HG03159 (cell line): Measurements from ENCODE around the gene BDP1.
"Not testable (repeated sequence)": the region's sequence is repeated elsewhere in the genome, so short reads cannot be mapped to it uniquely, and the experiment has no call there.

Source experiments
- ATAC-seq: cut with Tn5 transposase; IDR thresholded peaks from one replicate; pipeline ENCODE4 v1.9.1; 2021; ENCODE audit warnings: mild to moderate bottlenecking, moderate library complexity; ENCODE audit not compliant: unreplicated experiment

The BDP1 gene

GRCh38 chr5:71455427-71456361 lies at the start of gene BDP1:
Gene BDP1, plus strand, starts transcription at chr5:71455651. Its CDS starts 227 bp downstream, at chr5:71455878.
- peak; percentile 92 for ATAC-seq

- ATAC-seq = not testable (repeated sequence)
Measured at GRCh38 chr5:71410088-71410487, 45.4 kb upstream of the BDP1 start.

GRCh38 chr5:71415626-71416025 lies 39.8 kb upstream of the BDP1 start:
- ATAC-seq = not testable (repeated sequence)

- not testable (repeated sequence) for ATAC-seq
Measured at GRCh38 chr5:71418026-71418425, 37.4 kb upstream of the BDP1 start.

DNA sequence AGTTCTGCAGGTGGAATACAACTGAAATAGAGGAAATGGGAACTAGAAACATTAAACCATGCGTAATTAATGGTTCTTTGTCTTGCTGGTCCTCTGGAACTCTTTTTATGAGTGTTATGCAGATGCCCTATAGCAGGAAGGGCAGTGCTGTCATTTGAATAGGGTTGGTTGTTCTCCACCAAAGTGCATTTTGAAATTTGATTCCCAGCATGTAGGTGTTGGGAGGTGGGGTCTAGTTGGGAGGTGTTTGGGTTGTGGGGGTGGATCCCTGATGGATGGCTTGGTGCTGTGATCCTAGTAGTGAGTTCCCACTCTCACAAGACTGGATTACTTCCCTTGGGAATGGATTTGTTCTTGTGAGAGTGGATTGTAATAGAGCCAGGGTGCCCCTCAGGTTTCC lies 34.2 kb upstream of the BDP1 start:
- ATAC-seq = not testable (repeated sequence)

- ATAC-seq = not testable (repeated sequence)
Measured at GRCh38 chr5:71423896-71424295, 31.6 kb upstream of the BDP1 start.

- ATAC-seq = not testable (repeated sequence)
Measured at GRCh38 chr5:71426686-71427474, 28.6 kb upstream of the BDP1 start.

DNA sequence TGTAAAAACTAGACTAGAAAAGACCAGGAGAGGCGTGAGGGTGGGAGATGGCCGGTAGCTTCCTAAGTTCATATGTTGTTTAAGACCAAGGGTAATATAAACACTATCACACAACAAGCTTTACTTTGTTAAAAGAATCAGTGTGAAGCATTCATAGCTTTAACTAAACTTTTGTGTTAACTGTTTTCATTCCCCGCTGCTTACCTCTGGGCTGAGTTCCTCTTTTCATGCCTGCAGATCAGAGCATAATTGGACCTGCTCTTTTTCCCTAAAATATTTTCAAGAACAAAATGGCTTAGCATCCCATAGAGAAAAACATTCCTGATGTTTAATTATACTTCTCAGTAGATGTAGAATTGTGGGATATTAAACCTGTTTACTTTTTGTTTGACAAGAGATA lies 23.0 kb upstream of the BDP1 start:
- not testable (repeated sequence) for ATAC-seq

- ATAC-seq = not testable (repeated sequence)
Measured at GRCh38 chr5:71434825-71435224, 20.6 kb upstream of the BDP1 start.

GRCh38 chr5:71441564-71441963 lies 13.9 kb upstream of the BDP1 start:
- ATAC-seq = not testable (repeated sequence)

GRCh38 chr5:71443891-71444290 lies 11.6 kb upstream of the BDP1 start:
- ATAC-seq = not testable (repeated sequence)

GRCh38 chr5:71445015-71445414 lies 10.4 kb upstream of the BDP1 start:
- not testable (repeated sequence) for ATAC-seq

GRCh38 chr5:71445523-71446152 lies 9.8 kb upstream of the BDP1 start:
- ATAC-seq = not testable (repeated sequence)

GRCh38 chr5:71446540-71447216 lies 8.8 kb upstream of the BDP1 start:
- peak; percentile 25 for ATAC-seq

DNA sequence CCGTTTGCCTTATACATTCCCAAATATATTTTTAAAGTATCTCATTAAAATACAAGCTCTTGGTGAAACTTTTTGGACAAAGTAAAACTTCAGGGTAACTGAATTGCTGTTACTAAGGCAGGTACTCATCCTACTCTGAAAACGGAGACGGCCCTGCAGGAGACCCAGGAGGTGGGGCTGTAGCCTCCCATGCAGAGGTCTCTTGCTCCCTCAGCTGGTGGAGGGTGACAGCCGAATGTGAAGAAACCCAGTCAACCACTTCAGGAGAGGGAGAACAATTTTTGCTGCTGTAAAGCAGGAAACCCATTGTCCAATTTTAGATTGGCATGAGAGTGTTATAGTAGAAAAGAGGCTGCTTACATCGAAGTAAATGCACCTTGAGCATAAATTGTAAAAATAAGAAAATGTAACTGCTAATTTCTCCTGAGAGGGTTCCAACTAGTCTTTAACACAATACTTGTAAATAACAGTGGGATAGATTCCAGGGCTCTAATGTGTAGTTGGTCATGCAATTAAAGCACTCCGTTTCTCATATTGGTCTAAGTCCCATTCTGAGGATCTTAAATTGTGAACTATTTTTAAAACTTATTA lies 8.1 kb upstream of the BDP1 start:
- peak; percentile 94 for ATAC-seq

DNA sequence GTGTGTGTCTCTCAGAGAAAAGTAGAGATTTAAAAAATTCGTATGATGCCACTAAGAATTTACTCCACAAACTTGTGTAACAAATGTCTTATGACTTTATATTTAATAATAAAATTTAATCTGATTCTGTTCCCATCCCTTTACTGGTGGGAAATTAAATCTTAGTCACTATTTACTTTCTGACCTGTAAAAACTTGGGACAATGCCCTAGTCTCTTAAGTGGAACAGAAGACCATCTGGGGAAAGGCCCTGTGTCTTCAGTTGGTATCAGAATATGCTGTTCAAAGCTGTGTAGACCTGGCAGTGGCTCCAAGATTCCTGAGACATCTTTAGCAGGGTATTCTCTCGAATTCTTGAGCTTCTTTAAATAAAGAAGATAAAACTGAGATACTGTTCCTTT lies 2.6 kb upstream of the BDP1 start:
- ATAC-seq = no peak

GRCh38 chr5:71454913-71455312 lies 538 bp upstream of the BDP1 start:
- ATAC-seq = no peak

GRCh38 chr5:71456362-71456743 lies 902 bp downstream of the BDP1 start:
- no peak for ATAC-seq

GRCh38 chr5:71457106-71457505 lies 1.7 kb downstream of the BDP1 start:
- ATAC-seq = no peak

- no peak for ATAC-seq
Measured at GRCh38 chr5:71460693-71461092, 5.2 kb downstream of the BDP1 start.
